ENCODE data around the gene WFS1. TPM values are rescaled to one million over a fixed set of nuclear protein-coding genes. Genes with fewer than 3 reads are reported as not detected.

The WFS1 gene
- total RNA-seq, 2 donors from 2014 or later, result 12.1 to 12.7 TPM

GRCh38 chr4:6292376-6293096 lies 22.9 kb downstream of the WFS1 start:
- H3K27me3 ChIP-seq, result no peaks in the 10 kb centered on the region
- H3K4me1 ChIP-seq, result no peaks in the 10 kb centered on the region
- H3K27ac ChIP-seq, result no peak overlapping the region
- H3K36me3 ChIP-seq, result no peaks in the 10 kb centered on the region
- no peaks in the 10 kb centered on the region for H3K9me3 ChIP-seq
- no peak overlapping the region for H3K9ac ChIP-seq (ENCODE audit: low read depth in 2 of 2, low read length in 2 of 2)
- TF ChIP-seq, protein P1, sequence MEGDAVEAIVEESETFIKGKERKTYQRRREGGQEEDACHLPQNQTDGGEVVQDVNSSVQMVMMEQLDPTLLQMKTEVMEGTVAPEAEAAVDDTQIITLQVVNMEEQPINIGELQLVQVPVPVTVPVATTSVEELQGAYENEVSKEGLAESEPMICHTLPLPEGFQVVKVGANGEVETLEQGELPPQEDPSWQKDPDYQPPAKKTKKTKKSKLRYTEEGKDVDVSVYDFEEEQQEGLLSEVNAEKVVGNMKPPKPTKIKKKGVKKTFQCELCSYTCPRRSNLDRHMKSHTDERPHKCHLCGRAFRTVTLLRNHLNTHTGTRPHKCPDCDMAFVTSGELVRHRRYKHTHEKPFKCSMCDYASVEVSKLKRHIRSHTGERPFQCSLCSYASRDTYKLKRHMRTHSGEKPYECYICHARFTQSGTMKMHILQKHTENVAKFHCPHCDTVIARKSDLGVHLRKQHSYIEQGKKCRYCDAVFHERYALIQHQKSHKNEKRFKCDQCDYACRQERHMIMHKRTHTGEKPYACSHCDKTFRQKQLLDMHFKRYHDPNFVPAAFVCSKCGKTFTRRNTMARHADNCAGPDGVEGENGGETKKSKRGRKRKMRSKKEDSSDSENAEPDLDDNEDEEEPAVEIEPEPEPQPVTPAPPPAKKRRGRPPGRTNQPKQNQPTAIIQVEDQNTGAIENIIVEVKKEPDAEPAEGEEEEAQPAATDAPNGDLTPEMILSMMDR (IDR thresholded peaks at IDR 0.05), result no peak
- DNase-seq, result no peak
- intact Hi-C loops (cut with DNase I), result no loop called here
- no peak overlapping the region for H3K4me3 ChIP-seq

GRCh38 chr4:6293097-6293445 lies 23.4 kb downstream of the WFS1 start:
- H3K9ac ChIP-seq (ENCODE audit: low read depth in 2 of 2, low read length in 2 of 2), result no peak overlapping the region

DNA sequence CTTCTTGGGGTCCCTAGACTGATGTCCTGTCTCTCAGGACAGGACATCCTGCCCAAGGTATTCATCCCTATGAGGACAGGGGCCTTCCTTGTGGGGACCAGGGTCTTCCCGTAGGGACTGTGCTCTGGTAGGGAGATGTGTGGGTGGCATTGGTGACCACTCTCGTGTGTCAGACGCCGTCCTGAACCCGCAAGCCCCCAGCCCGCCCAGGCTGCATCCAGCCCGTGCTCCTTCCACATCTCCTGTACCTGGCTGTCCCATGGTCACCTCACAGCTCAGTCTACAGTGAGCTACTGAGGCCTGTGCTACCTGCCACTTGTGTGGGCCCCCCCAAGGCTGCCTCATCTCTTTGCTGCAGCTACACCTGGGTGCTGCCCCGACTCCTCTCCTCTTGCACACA lies 24.0 kb downstream of the WFS1 start:
- no peak for DNase-seq
- Histone ChIP-seq H3K27me3 (no peaks in the 10 kb centered on the region), H3K4me1 (no peaks in the 10 kb centered on the region), H3K9ac (ENCODE audit: low read depth in 2 of 2, low read length in 2 of 2) (no peak overlapping the region), H3K9me3 (no peaks in the 10 kb centered on the region), H3K4me3 (no peak overlapping the region), H3K27ac (no peak overlapping the region), H3K36me3 (no peaks in the 10 kb centered on the region)
- intact Hi-C loops (cut with DNase I), result no loop called here
- TF ChIP-seq, protein P1 (IDR thresholded peaks at IDR 0.05), result no peak

More at GRCh38 chr4:6293097-6293445, 23.4 kb downstream of the WFS1 start:
- no peaks in the 10 kb centered on the region for H3K4me1 ChIP-seq
- H3K27me3 ChIP-seq, result no peaks in the 10 kb centered on the region
- no peak for DNase-seq
- H3K9me3 ChIP-seq, result no peaks in the 10 kb centered on the region
- no peak overlapping the region for H3K27ac ChIP-seq
- no peak overlapping the region for H3K4me3 ChIP-seq
- TF ChIP-seq, protein P1 (IDR thresholded peaks at IDR 0.05), result no peak
- no peaks in the 10 kb centered on the region for H3K36me3 ChIP-seq
- intact Hi-C loops (cut with DNase I), result no loop called here

GRCh38 chr4:6294705-6295421 lies 25.2 kb downstream of the WFS1 start:
- intact Hi-C loops (cut with DNase I), result no loop called here
- DNase-seq, result no peak
- H3K27ac ChIP-seq, result no peak overlapping the region
- no peaks in the 10 kb centered on the region for H3K9me3 ChIP-seq
- H3K9ac ChIP-seq (ENCODE audit: low read depth in 2 of 2, low read length in 2 of 2), result no peak overlapping the region
- no peak overlapping the region for H3K4me3 ChIP-seq
- no peaks in the 10 kb centered on the region for H3K36me3 ChIP-seq
- H3K4me1 ChIP-seq, result no peaks in the 10 kb centered on the region
- H3K27me3 ChIP-seq, result no peaks in the 10 kb centered on the region
- TF ChIP-seq, protein P1 (IDR thresholded peaks at IDR 0.05), result no peak

- no peak for DNase-seq
- no peaks in the 10 kb centered on the region for H3K36me3 ChIP-seq
These were observed 25.8 kb downstream of the WFS1 start for GRCh38 chr4:6295495-6295894.

More at GRCh38 chr4:6295495-6295894, 25.8 kb downstream of the WFS1 start:
- Histone ChIP-seq H3K27me3 (no peaks in the 10 kb centered on the region), H3K4me1 (no peaks in the 10 kb centered on the region), H3K9me3 (no peaks in the 10 kb centered on the region), H3K4me3 (no peak overlapping the region), H3K9ac (ENCODE audit: low read depth in 2 of 2, low read length in 2 of 2) (no peak overlapping the region), H3K27ac (no peak overlapping the region)
- intact Hi-C loops (cut with DNase I), result no loop called here
- TF ChIP-seq, protein P1 (IDR thresholded peaks at IDR 0.05), result no peak
